Ovary (tissue), 3 donors: Measurements from ENCODE around the gene CYP2S1.

Source experiments
- EP300 ChIP-seq: sonication (generic); formaldehyde crosslinking; IDR thresholded peaks from one replicate; pipeline ENCODE4 v1.6.1; 2017; ENCODE audit warnings: antibody characterized with exemption
- TF ChIP-seq, protein P1 (sequence below), 3 donors: fragments of 450-650 bp in 2 of 3; fragments of 200-600 bp in 1 of 3; IDR thresholded peaks; one replicate each; pipeline versions ENCODE4 v1.5.1 to v1.8.0; 2016 to 2022; ENCODE audit warnings: antibody characterized with exemption in 3 of 3, mild to moderate bottlenecking in 1 of 3
- donor health status: DM: no; HTN: no; CAD: no.

GRCh38 chr19:41245843-41246242 is 52.8 kb downstream of the CYP2S1 start:
- TF ChIP-seq, protein P1, sequence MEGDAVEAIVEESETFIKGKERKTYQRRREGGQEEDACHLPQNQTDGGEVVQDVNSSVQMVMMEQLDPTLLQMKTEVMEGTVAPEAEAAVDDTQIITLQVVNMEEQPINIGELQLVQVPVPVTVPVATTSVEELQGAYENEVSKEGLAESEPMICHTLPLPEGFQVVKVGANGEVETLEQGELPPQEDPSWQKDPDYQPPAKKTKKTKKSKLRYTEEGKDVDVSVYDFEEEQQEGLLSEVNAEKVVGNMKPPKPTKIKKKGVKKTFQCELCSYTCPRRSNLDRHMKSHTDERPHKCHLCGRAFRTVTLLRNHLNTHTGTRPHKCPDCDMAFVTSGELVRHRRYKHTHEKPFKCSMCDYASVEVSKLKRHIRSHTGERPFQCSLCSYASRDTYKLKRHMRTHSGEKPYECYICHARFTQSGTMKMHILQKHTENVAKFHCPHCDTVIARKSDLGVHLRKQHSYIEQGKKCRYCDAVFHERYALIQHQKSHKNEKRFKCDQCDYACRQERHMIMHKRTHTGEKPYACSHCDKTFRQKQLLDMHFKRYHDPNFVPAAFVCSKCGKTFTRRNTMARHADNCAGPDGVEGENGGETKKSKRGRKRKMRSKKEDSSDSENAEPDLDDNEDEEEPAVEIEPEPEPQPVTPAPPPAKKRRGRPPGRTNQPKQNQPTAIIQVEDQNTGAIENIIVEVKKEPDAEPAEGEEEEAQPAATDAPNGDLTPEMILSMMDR (IDR thresholded peaks at IDR 0.05) = no peak
- TF ChIP-seq EP300 = no peak
